ENCODE measurements around the gene RPAP3.
"Not testable (repeated sequence)": the region's sequence is repeated elsewhere in the genome, so short reads cannot be mapped to it uniquely, and the experiment has no call there.

RPAP3 gene

DNA sequence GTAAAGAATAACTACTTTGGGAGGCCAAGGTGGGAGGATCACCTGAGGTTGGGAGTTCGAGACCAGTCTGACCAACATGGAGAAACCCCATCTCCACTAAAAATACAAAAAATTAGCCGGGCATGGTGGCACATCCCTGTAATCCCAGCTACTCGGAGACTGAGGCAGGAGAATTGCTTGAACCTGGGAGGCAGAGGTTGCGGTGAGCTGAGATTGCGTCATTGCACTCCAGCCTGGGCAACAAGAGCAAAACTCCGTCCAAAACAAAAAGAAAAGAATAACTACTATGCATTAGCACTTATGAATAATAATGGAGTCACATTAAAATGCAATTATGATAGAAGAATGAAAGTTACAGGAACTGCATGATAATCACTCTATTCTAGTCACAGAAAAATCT lies 37.9 kb downstream of the RPAP3 start:
- DNase-seq (ENCODE audit: low read depth) = not testable (repeated sequence)

DNA sequence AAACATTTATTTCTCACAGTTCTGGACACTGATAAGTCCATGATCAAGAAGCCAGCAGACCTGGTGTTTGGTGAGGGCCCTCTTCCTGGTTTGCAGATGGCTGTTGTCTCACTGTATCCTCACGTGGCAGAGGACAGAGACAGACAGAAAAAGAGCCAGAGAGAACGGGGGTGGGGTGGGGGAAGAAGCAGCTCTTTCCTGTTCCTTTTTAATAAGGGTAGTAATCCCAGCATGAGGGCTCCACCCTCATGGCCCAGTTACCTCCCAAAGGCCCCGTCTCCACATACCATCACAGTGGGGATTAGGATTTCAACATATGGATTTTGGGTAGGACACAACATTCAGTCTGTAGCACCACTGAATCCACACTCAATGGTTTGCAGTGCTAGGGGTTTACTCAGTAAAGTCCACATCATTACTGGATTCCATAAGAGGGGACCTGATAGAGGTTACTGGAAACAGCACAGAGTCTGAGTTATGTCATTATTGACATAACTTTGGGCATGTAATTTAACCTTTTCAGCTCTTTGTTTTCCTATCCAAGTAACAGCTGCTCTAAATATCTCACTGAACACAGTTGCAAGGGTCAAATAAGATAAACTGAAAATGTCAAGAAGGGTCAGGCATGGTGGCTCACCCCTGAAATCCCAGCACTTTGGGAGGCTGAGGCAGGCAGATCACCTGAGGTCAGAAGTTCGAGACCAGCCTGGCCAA lies 53.2 kb downstream of the RPAP3 start:
- DNase-seq (ENCODE audit: low read depth) = no peak

DNA sequence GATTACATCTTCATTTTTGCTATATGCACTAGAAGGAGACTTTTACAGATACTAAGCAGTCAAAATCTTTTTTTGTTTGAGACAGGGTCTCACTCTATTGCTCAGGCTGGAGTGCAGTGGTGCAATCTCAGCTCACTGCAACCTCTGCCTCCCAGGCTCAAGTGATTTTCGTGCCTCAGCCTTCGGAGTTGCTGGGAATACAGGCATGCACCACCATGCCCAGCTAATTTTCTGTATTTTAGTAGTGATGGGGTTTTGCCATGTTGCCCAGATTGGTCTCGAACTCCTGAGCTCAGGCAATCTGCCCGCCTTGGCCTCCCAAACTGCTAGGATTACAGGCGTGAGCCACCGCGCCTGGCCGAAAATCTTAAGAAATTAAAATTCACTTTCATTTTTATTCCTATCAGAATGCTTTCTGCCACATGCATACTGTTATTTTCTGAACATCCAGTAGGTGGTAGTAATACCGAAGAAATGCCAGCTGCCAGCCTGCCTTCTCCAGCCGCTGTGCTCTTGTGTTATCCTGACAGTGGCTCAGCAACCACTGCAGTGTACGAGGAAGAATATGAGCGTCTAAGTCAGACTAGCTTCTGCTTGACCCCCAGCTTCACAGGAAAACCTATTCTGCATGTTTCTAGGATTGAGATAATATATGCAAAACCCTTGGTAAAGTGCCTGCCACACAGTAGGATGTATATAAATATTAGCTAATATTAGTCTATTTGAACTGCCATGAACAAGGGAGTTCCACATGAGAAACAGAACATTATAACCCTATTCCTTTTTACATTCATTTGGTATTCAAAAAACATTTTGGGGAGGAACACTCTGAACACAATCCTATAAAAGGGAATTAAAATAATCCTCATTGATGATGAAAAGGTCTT lies 54.2 kb downstream of the RPAP3 start:
- DNase-seq (ENCODE audit: low read depth) = no peak

DNA sequence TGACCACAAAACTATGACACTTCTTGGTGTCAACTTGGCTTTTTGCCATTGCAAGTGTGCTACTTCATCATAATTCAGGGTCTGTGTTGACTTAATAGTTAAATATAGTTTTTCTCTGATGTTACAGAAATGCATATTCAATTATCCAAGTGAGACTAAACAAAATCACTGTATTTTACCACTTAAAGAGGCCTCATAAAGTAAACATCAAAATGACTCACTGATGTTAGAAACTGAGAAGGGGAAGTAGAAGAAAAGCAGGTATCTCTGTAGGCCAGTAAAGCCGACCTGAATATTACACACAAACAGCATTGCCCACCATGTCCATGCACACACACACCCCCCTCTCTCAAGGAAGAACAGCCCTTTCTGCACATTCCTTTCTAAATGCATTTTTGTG lies 55.4 kb downstream of the RPAP3 start:
- DNase-seq (ENCODE audit: low read depth) = no peak

DNA sequence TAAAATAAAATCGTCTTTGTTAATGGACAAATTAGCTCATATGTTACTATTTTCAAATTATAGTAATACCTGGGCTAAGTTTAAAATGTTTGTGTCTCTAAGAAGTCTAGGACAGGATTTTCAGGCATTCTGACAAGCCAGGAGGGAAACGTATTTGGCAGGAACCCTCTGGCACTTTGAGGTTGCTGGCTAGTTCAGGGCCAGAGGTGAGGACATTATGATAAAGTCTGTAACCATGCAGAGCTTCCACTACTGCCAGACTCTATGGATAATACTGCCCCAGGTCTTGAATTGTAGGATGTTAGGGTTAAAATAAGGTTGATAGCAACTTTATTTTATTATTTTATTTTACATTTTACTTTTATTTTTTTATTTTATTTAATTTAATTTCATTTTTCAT lies 56.4 kb downstream of the RPAP3 start:
- DNase-seq (ENCODE audit: low read depth) = no peak

DNA sequence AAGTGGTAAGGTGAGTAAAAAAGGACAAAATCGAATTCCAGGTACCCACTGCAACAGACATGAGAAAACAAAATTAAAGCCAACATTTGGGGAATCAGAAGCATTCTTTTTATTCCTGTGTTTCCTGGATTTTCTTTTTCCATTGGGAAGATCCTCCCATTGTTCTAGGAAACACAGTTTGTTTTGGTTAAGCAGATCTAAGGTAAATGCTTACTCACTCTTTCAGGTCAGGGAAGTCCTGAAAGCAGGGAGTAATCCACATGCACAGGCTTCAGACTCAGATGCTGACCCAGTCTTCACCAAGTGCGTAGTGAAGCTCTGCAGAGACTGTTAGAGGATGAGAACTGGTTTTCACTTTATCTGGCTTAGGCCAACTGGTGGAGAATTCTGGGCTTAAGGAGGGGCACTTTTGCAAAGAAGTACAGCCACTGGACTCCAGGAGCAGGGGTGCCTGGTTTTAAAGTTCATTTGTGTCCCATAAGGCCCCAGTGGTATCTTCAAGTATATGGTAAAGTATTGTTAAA lies 57.7 kb downstream of the RPAP3 start:
- DNase-seq (ENCODE audit: low read depth) = no peak

DNA sequence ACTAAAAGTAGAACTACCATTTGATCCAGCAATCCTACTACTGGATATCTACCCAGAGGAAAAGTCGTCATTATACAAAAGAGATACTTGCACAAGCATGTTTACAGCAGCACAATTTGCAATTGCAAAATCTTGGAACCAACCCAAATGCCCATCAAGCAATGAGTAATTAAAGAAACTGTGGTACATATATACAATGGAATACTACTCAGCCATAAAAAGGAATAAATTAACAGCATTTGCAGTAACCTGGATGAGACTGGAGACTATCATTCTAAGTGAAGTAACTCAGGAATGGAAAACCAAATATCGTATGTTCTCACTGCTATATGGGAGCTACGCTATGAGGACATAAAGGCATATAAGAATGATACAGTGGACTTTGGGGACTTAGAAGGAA lies 63.5 kb downstream of the RPAP3 start:
- not testable (repeated sequence) for DNase-seq (ENCODE audit: low read depth)

DNA sequence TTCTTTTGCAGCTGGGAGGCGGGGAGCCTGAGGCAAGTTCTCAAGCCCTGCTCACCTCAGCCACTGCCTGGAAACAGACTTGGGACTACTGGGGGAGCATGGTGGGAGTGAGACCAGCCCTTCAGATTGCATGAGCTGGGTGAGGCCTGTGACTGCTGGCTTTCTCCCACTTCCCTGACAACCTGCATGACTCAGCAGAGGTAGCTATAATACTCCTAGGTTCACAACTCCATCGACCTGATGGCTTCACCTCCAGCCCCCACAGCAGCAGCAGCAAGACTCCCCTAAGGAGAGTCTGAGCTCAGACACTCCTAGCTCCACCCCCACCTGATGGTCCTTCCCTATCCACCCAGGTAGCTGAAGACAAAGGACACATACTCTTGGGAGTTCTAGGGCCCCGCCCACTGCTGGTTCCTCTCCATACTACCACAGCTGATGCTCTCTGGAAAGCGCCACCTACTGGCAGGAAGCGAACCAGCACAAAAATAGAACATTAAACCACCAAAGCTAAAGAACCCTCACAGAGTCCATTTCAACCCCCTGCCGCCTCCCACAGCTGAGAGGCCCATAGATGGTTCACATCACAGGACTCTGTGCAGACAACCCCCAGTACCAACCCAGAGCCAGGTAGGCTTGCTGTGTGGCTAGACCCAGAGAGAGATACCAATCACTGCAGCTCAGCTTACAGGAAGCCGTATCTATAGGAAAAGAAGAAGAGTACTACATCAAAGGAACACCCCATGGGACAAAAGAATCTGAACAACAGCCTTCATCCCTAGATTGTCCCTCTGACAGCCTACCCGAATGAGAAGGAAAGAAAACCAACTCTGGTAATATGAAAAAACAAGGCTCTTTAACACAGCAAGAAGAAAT lies 68.7 kb downstream of the RPAP3 start:
- DNase-seq (ENCODE audit: low read depth) = peak; percentile 9

DNA sequence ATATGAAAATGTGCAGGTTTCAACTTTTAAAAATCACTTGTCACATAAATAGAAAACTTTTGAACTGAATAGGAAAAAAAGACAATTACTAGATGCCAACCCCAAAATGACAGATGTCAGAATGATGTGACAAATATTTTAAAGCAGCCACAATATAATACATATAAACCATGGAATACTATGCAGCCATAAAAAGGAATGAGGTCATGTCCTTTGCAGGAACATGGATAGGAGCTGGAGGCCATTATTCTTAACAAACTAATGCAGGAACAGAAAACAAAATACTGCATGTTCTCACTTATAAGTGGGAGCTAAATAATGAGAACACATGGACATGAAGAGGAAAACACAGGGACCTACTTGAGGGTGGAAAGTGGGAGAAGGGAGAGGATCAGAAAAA lies 70.1 kb downstream of the RPAP3 start:
- DNase-seq (ENCODE audit: low read depth) = not testable (repeated sequence)

DNA sequence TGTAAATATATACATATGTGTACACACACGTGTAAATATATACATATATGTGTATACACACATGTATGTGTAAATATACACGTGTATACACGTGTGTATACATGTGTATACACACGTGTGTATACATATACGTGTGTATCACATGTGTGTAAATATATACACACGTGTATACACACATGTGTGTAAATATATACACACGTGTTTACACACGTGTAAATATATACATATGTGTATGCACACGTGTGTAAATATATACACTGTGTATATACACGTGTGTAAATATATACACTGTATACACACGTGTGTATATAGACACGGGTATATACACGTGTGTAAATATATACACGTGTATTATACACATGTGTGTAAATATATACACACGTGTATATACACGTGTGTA lies 71.7 kb downstream of the RPAP3 start:
- no peak for DNase-seq (ENCODE audit: low read depth)

DNA sequence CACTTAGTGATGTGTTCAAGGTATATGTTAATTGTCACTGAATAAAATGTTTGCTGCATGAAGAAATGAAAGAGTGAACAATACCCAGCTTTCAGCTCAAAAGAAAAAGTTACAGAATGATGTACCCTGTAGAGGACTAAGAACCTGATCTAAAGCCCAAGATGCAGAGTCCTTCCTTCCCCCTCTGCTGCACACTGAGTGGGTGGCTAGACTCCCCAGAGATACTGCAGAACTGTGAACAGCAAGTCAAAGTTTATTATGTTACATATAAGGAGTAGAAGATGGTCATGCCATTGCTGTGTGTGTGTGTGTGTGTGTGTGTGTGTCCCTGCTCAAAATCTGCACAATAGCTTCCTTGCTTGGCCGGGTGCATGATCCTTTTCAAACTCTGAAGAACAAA lies 83.9 kb downstream of the RPAP3 start:
- DNase-seq (ENCODE audit: low read depth) = no peak

DNA sequence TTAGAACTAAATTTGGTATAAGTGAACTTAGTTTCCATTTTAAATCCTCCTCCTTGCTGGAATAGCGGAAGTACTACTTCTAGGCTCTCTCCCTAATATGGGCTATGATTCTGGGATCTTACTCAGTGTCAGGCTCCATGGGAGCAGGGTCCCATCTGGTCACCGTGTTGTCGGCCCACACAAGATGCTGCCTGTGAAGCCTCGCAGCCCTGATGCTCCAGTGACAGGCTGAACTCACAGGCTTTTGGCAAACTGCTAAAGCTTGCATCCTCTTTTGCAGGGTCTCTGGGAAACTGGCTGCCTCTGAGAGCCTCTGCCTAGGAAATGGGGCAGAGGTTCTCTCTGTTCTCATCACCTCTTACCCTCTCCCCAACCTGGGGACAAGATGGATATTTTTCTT lies 88.4 kb downstream of the RPAP3 start:
- DNase-seq (ENCODE audit: low read depth) = no peak

DNA sequence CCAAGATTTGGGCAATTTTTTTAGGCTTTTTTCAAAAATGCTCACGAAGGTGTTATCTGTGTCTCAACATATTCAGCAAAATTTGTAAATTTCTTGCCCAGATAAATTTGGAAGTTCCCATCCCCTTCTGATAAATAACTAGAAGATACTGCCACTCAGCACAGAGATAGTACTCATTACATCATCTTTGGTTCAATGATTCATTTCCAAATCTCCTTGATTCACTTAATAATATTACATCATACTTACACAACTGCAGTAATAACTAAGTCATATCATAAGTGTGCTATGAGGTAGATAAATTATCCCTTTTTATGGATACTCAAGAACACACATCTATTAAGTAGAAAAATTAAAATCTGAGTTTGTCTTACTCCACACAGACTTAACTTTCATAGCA lies 89.4 kb downstream of the RPAP3 start:
- no peak for DNase-seq (ENCODE audit: low read depth)

DNA sequence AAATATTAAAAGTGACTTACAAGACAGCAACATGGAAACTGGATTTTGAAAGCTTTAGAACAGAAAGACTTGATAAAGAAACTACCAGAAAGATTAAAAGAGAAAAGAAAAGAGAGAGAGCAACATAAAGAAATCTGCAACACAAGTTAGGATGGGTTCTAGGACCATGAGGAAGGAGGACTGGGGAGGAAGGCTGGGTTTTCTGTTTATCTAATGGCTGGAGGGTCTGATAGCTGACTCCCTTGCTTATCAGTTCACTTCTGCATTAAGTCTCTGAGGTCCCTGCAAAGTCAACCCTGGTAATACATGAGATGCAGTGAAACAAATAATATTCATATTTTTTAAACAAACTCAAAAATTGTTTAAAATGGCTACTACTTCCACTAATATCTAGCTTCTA lies 90.1 kb downstream of the RPAP3 start:
- no peak for DNase-seq (ENCODE audit: low read depth)

DNA sequence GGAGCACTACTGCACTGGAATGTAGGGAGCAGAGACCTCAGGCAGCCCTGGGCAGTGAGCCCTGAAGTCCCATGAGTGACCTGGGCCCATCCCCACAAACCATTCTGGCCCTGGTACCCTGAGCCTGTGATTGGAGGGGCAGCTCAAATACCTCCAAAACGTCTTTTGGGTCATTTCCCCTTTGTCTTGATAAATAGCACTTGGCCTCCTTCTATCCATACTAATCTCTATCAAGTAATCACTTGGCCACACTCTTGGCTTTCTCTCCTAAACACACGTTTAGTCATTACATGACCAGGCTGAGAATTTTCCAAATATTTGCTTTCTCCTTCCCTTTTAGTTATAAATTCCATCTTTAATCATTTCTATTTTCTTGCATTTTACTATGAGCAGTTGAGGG lies 91.3 kb downstream of the RPAP3 start:
- no peak for DNase-seq (ENCODE audit: low read depth)

DNA sequence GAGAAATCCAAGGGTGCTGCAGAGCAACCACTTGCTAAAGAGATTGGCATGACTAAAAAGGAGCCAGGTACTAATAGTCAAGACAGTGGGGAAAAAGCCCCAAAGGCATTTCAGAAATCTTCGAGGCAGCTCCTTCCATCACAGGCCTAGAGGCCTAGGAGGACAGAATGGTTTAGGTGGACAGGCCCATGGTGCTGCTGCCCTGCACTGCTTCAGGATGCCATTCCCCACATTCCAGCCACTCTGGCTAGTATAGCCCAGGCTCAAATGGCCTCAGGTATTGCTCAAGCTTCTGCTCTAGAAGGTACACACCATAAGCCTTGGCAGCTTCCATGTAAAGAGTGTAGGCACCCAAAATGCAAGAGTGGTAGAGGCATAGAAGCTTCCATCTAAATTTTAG lies 92.9 kb downstream of the RPAP3 start:
- DNase-seq (ENCODE audit: low read depth) = no peak

DNA sequence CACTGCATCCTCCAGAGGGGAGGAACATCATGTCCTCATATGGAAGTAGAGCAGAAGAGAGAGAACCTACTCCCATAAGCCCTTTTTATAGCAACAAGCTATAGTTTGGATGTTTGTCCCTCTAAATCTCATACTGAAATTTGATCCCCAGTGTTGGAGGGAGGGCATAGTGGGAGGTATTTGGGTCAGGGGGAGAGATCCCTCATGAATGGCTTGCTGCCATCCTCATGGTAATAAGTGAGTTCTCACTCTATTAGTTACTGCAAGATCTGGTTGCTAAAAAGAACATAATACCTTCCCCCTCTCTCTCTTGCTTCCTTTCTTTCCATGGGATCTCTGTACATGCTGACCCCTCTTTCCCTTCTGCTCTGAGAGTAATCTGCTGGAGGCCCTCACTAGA lies 93.9 kb downstream of the RPAP3 start:
- no peak for DNase-seq (ENCODE audit: low read depth)
